Inflammatory macrophage (primary cell): ENCODE measurements around the gene SESTD1.

Experiments used
- DNase-seq, 2 donors: peaks; one replicate each; pipeline ENCODE4 v3.0.0-alpha.2; 2020 to 2022
- total RNA-seq, 18 experiments: gene quantifications; one replicate each; lab custom pipeline; 2026; ENCODE audit warnings: mixed read lengths in 6 of 18, inconsistent platforms in 2 of 18; lab: John Stamatoyannopoulos, UW

The SESTD1 gene
- 26.5 to 173 (median 55.4) reads per million in 18 experiments for total RNA-seq

GRCh38 chr2:179264368-179265081, at the start of gene SESTD1:
Gene SESTD1 (minus strand): TSS chr2:179264832. CDS start chr2:179191841, 72,991 bp downstream.
- peak; percentile 56 to 64 for DNase-seq

- no peak for DNase-seq
These were observed 48.4 kb upstream of the SESTD1 start for GRCh38 chr2:179313057-179313456.

- DNase-seq, result no peak
These were observed 46.5 kb upstream of the SESTD1 start for GRCh38 chr2:179311101-179311500.

GRCh38 chr2:179307616-179308371, 43.2 kb upstream of the SESTD1 start:
- DNase-seq, result no peak

- no peak for DNase-seq
These were observed 40.5 kb upstream of the SESTD1 start for GRCh38 chr2:179305125-179305524.

- no peak for DNase-seq
These were observed 39.8 kb upstream of the SESTD1 start for GRCh38 chr2:179304424-179304823.

GRCh38 chr2:179302764-179303571, 38.3 kb upstream of the SESTD1 start:
- no peak for DNase-seq

- DNase-seq, result no peak
These were observed 37.5 kb upstream of the SESTD1 start for GRCh38 chr2:179302149-179302548.

- DNase-seq, result no peak
These were observed 34.0 kb upstream of the SESTD1 start for GRCh38 chr2:179298666-179299065.

GRCh38 chr2:179297927-179298326, 33.3 kb upstream of the SESTD1 start:
- DNase-seq, result no peak

GRCh38 chr2:179290329-179290728, 25.7 kb upstream of the SESTD1 start:
- no peak for DNase-seq

GRCh38 chr2:179285060-179285459, 20.4 kb upstream of the SESTD1 start:
- no peak for DNase-seq

GRCh38 chr2:179277429-179278196, 13.0 kb upstream of the SESTD1 start:
- DNase-seq, result no peak

- peak in 1 of 2 donors; percentile 2 for DNase-seq
These were observed 10.8 kb upstream of the SESTD1 start for GRCh38 chr2:179275253-179276012.

GRCh38 chr2:179274749-179275148, 10.1 kb upstream of the SESTD1 start:
- no peak for DNase-seq

- no peak for DNase-seq
These were observed 8.9 kb upstream of the SESTD1 start for GRCh38 chr2:179273461-179273962.

GRCh38 chr2:179272406-179273192, 8.0 kb upstream of the SESTD1 start:
- DNase-seq, result peak in 1 of 2 donors; percentile 37

- no peak for DNase-seq
These were observed 6.1 kb upstream of the SESTD1 start for GRCh38 chr2:179270689-179271088.

GRCh38 chr2:179268277-179268925, 3.8 kb upstream of the SESTD1 start:
- peak; percentile 65 to 66 for DNase-seq

GRCh38 chr2:179266271-179266670, 1.6 kb upstream of the SESTD1 start:
- DNase-seq, result no peak
